ENCODE measurements around the gene ITGB4. TPM values are rescaled to one million over a fixed set of nuclear protein-coding genes. Genes with fewer than 3 reads are reported as not detected.
A peak's percentile ranks its signal among the peaks of the same experiment; 100 is the strongest.

ITGB4 gene
- total RNA-seq, 1 experiment from 2014 or later = not detected

- in situ Hi-C loops (cut with HindIII; ENCODE audit: low sequenced_read_pairs) = no loop called here
- no peak for DNase-seq (ENCODE audit: low spot score)
Measured at GRCh38 chr17:75762513-75763268, 41.4 kb downstream of the ITGB4 start.

- DNase-seq (ENCODE audit: low spot score) = no peak
- in situ Hi-C loops (cut with HindIII; ENCODE audit: low sequenced_read_pairs) = no loop called here
Measured at GRCh38 chr17:75763269-75763607, 42.0 kb downstream of the ITGB4 start.

GRCh38 chr17:75763613-75764416 lies 42.6 kb downstream of the ITGB4 start:
- in situ Hi-C loops (cut with HindIII; ENCODE audit: low sequenced_read_pairs) = no loop called here
- DNase-seq (ENCODE audit: low spot score) = no peak

- no peak for DNase-seq (ENCODE audit: low spot score)
- in situ Hi-C loops (cut with HindIII; ENCODE audit: low sequenced_read_pairs) = no loop called here
Measured at GRCh38 chr17:75764417-75764710, 43.1 kb downstream of the ITGB4 start.

GRCh38 chr17:75764711-75765421 lies 43.6 kb downstream of the ITGB4 start, which contains the start of gene GALK1:
GALK1 (minus strand) TSS chr17:75765192; CDS start chr17:75765136, 56 bp downstream.
- in situ Hi-C loops (cut with HindIII; ENCODE audit: low sequenced_read_pairs) = no loop called here
- peak; percentile 58 for DNase-seq (ENCODE audit: low spot score)

GRCh38 chr17:75765981-75766380 lies 44.7 kb downstream of the ITGB4 start:
- DNase-seq (ENCODE audit: low spot score) = no peak
- in situ Hi-C loops (cut with HindIII; ENCODE audit: low sequenced_read_pairs) = no loop called here

- no peak for DNase-seq (ENCODE audit: low spot score)
- in situ Hi-C loops (cut with HindIII; ENCODE audit: low sequenced_read_pairs) = no loop called here
Measured at GRCh38 chr17:75767881-75768280, 46.6 kb downstream of the ITGB4 start.

- DNase-seq (ENCODE audit: low spot score) = no peak
- in situ Hi-C loops (cut with HindIII; ENCODE audit: low sequenced_read_pairs) = no loop called here
Measured at GRCh38 chr17:75769536-75769935, 48.3 kb downstream of the ITGB4 start.

- in situ Hi-C loops (cut with HindIII; ENCODE audit: low sequenced_read_pairs) = no loop called here
- DNase-seq (ENCODE audit: low spot score) = peak; percentile 85
Measured at GRCh38 chr17:75771334-75772281, 50.3 kb downstream of the ITGB4 start.

GRCh38 chr17:75773121-75773807 lies 52.0 kb downstream of the ITGB4 start:
- in situ Hi-C loops (cut with HindIII; ENCODE audit: low sequenced_read_pairs) = no loop called here
- DNase-seq (ENCODE audit: low spot score) = peak; percentile 35

GRCh38 chr17:75773808-75774470 lies 52.7 kb downstream of the ITGB4 start:
- in situ Hi-C loops (cut with HindIII; ENCODE audit: low sequenced_read_pairs) = no loop called here
- DNase-seq (ENCODE audit: low spot score) = no peak

- no peak for DNase-seq (ENCODE audit: low spot score)
- in situ Hi-C loops (cut with HindIII; ENCODE audit: low sequenced_read_pairs) = no loop called here
Measured at GRCh38 chr17:75774471-75774990, 53.3 kb downstream of the ITGB4 start.

GRCh38 chr17:75774991-75775668 lies 53.9 kb downstream of the ITGB4 start:
- in situ Hi-C loops (cut with HindIII; ENCODE audit: low sequenced_read_pairs) = no loop called here
- peak; percentile 29 for DNase-seq (ENCODE audit: low spot score)

- in situ Hi-C loops (cut with HindIII; ENCODE audit: low sequenced_read_pairs) = no loop called here
- DNase-seq (ENCODE audit: low spot score) = peak; percentile 43
Measured at GRCh38 chr17:75776386-75777295, 55.4 kb downstream of the ITGB4 start.

- in situ Hi-C loops (cut with HindIII; ENCODE audit: low sequenced_read_pairs) = no loop called here
- no peak for DNase-seq (ENCODE audit: low spot score)
Measured at GRCh38 chr17:75777296-75777922, 56.1 kb downstream of the ITGB4 start.
